HepG2 (cell line): ENCODE measurements around the gene RNF17. TPM values are rescaled to one million over a fixed set of nuclear protein-coding genes. Genes with fewer than 3 reads are reported as not detected.

Source experiments
- FOXK2 ChIP-seq: fragments of 450-650 bp; IDR thresholded peaks from 2 replicates; pipeline ENCODE4 v1.6.1; 2016
- HOXA3 ChIP-seq: sonication (generic); formaldehyde crosslinking; IDR thresholded peaks from 2 replicates; pipeline ENCODE4 v1.5.0; 2020; ENCODE audit warnings: missing genetic modification reagents
- KAT2B ChIP-seq: fragments of 150-350 bp; IDR thresholded peaks from 2 replicates; pipeline ENCODE4 v1.6.1; 2014; ENCODE audit warnings: low read depth, low read length, borderline replicate concordance
- KLF11 ChIP-seq: IDR thresholded peaks from 2 replicates; pipeline ENCODE4 v1.6.1; 2016; ENCODE audit warnings: missing compliant biosample characterization
- MTA1 ChIP-seq: sonication (generic); formaldehyde crosslinking; IDR thresholded peaks from 2 replicates; pipeline ENCODE4 v1.4.0; 2020; ENCODE audit warnings: missing genetic modification reagents, mild to moderate bottlenecking, borderline replicate concordance
- MYC ChIP-seq: sonication (generic); formaldehyde crosslinking; IDR thresholded peaks from 2 replicates; pipeline ENCODE4 v1.9.0; 2021; ENCODE audit warnings: missing genetic modification reagents, borderline replicate concordance
- NR2F1 ChIP-seq, 2 experiments: fragments of 450-650 bp in 1 of 2; formaldehyde crosslinking in 1 of 2; IDR thresholded peaks; 2 replicates each; pipeline versions ENCODE4 v1.5.0 to v1.6.1; 2016 to 2020; ENCODE audit warnings: mild to moderate bottlenecking in 1 of 2, missing compliant biosample characterization in 1 of 2, missing genetic modification reagents in 1 of 2, moderate library complexity in 1 of 2
- NRL ChIP-seq: sonication (generic); formaldehyde crosslinking; IDR thresholded peaks from 2 replicates; pipeline ENCODE4 v1.5.0; 2020; ENCODE audit warnings: missing genetic modification reagents, mild to moderate bottlenecking, moderate library complexity, borderline replicate concordance
- PPARG ChIP-seq: conservative IDR thresholded peaks from 2 replicates; pipeline ENCODE4 v1.6.1; 2016; ENCODE audit warnings: missing biosample characterization, missing genetic modification reagents
- RFXAP ChIP-seq: sonication (generic); formaldehyde crosslinking; IDR thresholded peaks from 2 replicates; pipeline ENCODE4 v1.4.0; 2020; ENCODE audit warnings: missing genetic modification reagents, borderline replicate concordance
- SMAD1 ChIP-seq: sonication (generic); formaldehyde crosslinking; IDR thresholded peaks from 2 replicates; pipeline ENCODE4 v1.4.0; 2020; ENCODE audit warnings: missing genetic modification reagents, low read depth, mild to moderate bottlenecking, borderline replicate concordance
- SOX6 ChIP-seq, 2 experiments: fragments of 450-650 bp in 1 of 2; sonication (generic) in 1 of 2; formaldehyde crosslinking in 1 of 2; IDR thresholded peaks; 2 replicates each; pipeline versions ENCODE4 v1.4.0 to v1.6.1; 2017 to 2020; ENCODE audit warnings: antibody characterized with exemption in 1 of 2, mild to moderate bottlenecking in 1 of 2, missing genetic modification reagents in 1 of 2
- ZBTB37 ChIP-seq: sonication (generic); formaldehyde crosslinking; IDR thresholded peaks from 2 replicates; pipeline ENCODE4 v1.4.0; 2020; ENCODE audit warnings: mild to moderate bottlenecking, missing genetic modification reagents
- ZFAT ChIP-seq: sonication (generic); formaldehyde crosslinking; conservative IDR thresholded peaks from 2 replicates; pipeline ENCODE4 v1.8.1; 2023; ENCODE audit warnings: missing genetic modification reagents, inconsistent platforms
- ZNF230 ChIP-seq: sonication (generic); formaldehyde crosslinking; IDR thresholded peaks from 2 replicates; pipeline ENCODE4 v1.4.0; 2020; ENCODE audit warnings: mild to moderate bottlenecking, missing genetic modification reagents
- ZNF292 ChIP-seq: sonication (generic); formaldehyde crosslinking; IDR thresholded peaks from 2 replicates; pipeline ENCODE4 v1.8.1; 2022; ENCODE audit warnings: mild to moderate bottlenecking, low read depth, missing genetic modification reagents, borderline replicate concordance
- ZNF558 ChIP-seq: sonication (generic); formaldehyde crosslinking; IDR thresholded peaks from 2 replicates; pipeline ENCODE4 v1.9.0; 2022; ENCODE audit warnings: mild to moderate bottlenecking, missing genetic modification reagents, borderline replicate concordance
- ZNF574 ChIP-seq: sonication (generic); formaldehyde crosslinking; IDR thresholded peaks from 2 replicates; pipeline ENCODE4 v1.4.0; 2020; ENCODE audit warnings: missing genetic modification reagents
- ZNF687 ChIP-seq: sonication (generic); formaldehyde crosslinking; IDR thresholded peaks from 2 replicates; pipeline ENCODE4 v1.5.1; 2020; ENCODE audit warnings: mild to moderate bottlenecking, missing genetic modification reagents, moderate library complexity
- ZNF816 ChIP-seq: sonication (generic); formaldehyde crosslinking; IDR thresholded peaks from 2 replicates; pipeline ENCODE4 v1.8.0; 2022; ENCODE audit warnings: missing genetic modification reagents, mild to moderate bottlenecking, borderline replicate concordance
- polyA plus RNA-seq, 8 experiments: library from polyadenylated mRNA; depleted of rRNA in 3 of 8; stranded (reverse) in 7 of 8; unstranded in 1 of 8; fragments of >200 nt; fragmentation: Illumina TruSeq in 4 of 8; extraction: Trizol in 4 of 8; gene quantifications; 2 replicates each; pipeline versions ENCODE4 v1.2.1 to v1.2.3, GENCODE V29; 2011 to 2016; ENCODE audit warnings: low read depth in 4 of 8, missing spikeins in 1 of 8, mixed read lengths in 1 of 8; ENCODE audit not compliant: insufficient read depth in 1 of 8
- total RNA-seq, 5 experiments: library from RNA; depleted of rRNA; stranded (reverse); fragments of >200 nt; fragmentation: Illumina TruSeq; extraction: Trizol; gene quantifications; 2 replicates each; pipeline ENCODE4 v1.2.3, GENCODE V29; 2016; ENCODE audit warnings: low read depth in 1 of 5

The RNF17 gene
- total and polyA plus RNA-seq, 2 of the 13 experiments (the other 11 are each of a cell fraction or from before 2014, with no cell fraction given): not detected

- TF ChIP-seq ZNF687 (CRISPR knock-in tag) (peak; percentile 88), MYC (CRISPR knock-in tag) (peak; percentile 79; the same call in 1 of the 2 replicates), ZNF292 (CRISPR knock-in tag) (no peak; the same call in none of the 2 replicates), HOXA3 (peak; percentile 80), KLF11 (CRISPR knock-in tag) (peak; percentile 84), MTA1 (CRISPR knock-in tag) (0 out of 2 replicates have a peak, but pooled peaks have one; percentile 61), ZNF816 (CRISPR knock-in tag) (no peak), SMAD1 (CRISPR knock-in tag) (no peak), ZNF558 (CRISPR knock-in tag) (no peak; the same call in 1 of the 2 replicates), RFXAP (CRISPR knock-in tag) (no peak), NRL (peak; percentile 82; the same call in 1 of the 2 replicates), ZNF230 (CRISPR knock-in tag) (peak; percentile 28; the same call in 1 of the 2 replicates), PPARG (CRISPR knock-in tag) (no peak), NR2F1 (CRISPR knock-in tag; IDR thresholded peaks at IDR 0.05) (no peak), SOX6 (IDR thresholded peaks at IDR 0.05) (no peak), SOX6 (CRISPR knock-in tag; IDR thresholded peaks at IDR 0.05) (peak; percentile 68), FOXK2 (no peak), ZNF574 (CRISPR knock-in tag) (peak; percentile 84), ZFAT (no peak), ZBTB37 (no peak), KAT2B (no peak)
Measured at GRCh38 chr13:24922745-24923591, 159.0 kb downstream of the RNF17 start (continued).
